ENCODE data around the gene CCR2.
"Not testable (repeated sequence)": the region's sequence is repeated elsewhere in the genome, so short reads cannot be mapped to it uniquely, and the experiment has no call there.

The CCR2 gene

GRCh38 chr3:46353647-46354410, at the start of gene CCR2:
TSS of gene CCR2 (plus strand) at chr3:46354111. CDS start at chr3:46357528, 3,417 bp downstream.
- DNase-seq (ENCODE audit: low read depth, low spot score): no peak

GRCh38 chr3:46304739-46305138, 49.2 kb upstream of the CCR2 start:
- no peak for DNase-seq (ENCODE audit: low read depth, low spot score)

- DNase-seq (ENCODE audit: low read depth, low spot score): no peak
Measured at GRCh38 chr3:46312991-46313390, 40.9 kb upstream of the CCR2 start.

- no peak for DNase-seq (ENCODE audit: low read depth, low spot score)
Measured at GRCh38 chr3:46314517-46314916, 39.4 kb upstream of the CCR2 start.

GRCh38 chr3:46316206-46316605, 37.7 kb upstream of the CCR2 start:
- no peak for DNase-seq (ENCODE audit: low read depth, low spot score)

- no peak for DNase-seq (ENCODE audit: low read depth, low spot score)
Measured at GRCh38 chr3:46318207-46318927, 35.5 kb upstream of the CCR2 start.

GRCh38 chr3:46321461-46322104, 32.3 kb upstream of the CCR2 start:
- no peak for DNase-seq (ENCODE audit: low read depth, low spot score)

- DNase-seq (ENCODE audit: low read depth, low spot score): no peak
Measured at GRCh38 chr3:46324036-46324435, 29.9 kb upstream of the CCR2 start.

- DNase-seq (ENCODE audit: low read depth, low spot score): no peak
Measured at GRCh38 chr3:46325645-46326300, 28.1 kb upstream of the CCR2 start.

- not testable (repeated sequence) for DNase-seq (ENCODE audit: low read depth, low spot score)
Measured at GRCh38 chr3:46330676-46331075, 23.2 kb upstream of the CCR2 start.

GRCh38 chr3:46334741-46335478, 19.0 kb upstream of the CCR2 start:
- DNase-seq (ENCODE audit: low read depth, low spot score): no peak

- DNase-seq (ENCODE audit: low read depth, low spot score): no peak
Measured at GRCh38 chr3:46335541-46335940, 18.4 kb upstream of the CCR2 start.

GRCh38 chr3:46337911-46338310, 16.0 kb upstream of the CCR2 start:
- DNase-seq (ENCODE audit: low read depth, low spot score): no peak

GRCh38 chr3:46338840-46339239, 15.1 kb upstream of the CCR2 start:
- no peak for DNase-seq (ENCODE audit: low read depth, low spot score)

- no peak for DNase-seq (ENCODE audit: low read depth, low spot score)
Measured at GRCh38 chr3:46344476-46344875, 9.4 kb upstream of the CCR2 start.

- no peak for DNase-seq (ENCODE audit: low read depth, low spot score)
Measured at GRCh38 chr3:46348823-46349482, 5.0 kb upstream of the CCR2 start.

GRCh38 chr3:46349484-46350261, 4.2 kb upstream of the CCR2 start:
- DNase-seq (ENCODE audit: low read depth, low spot score): no peak

- DNase-seq (ENCODE audit: low read depth, low spot score): no peak
Measured at GRCh38 chr3:46350262-46350565, 3.7 kb upstream of the CCR2 start.

- DNase-seq (ENCODE audit: low read depth, low spot score): no peak
Measured at GRCh38 chr3:46351646-46352045, 2.3 kb upstream of the CCR2 start.

- no peak for DNase-seq (ENCODE audit: low read depth, low spot score)
Measured at GRCh38 chr3:46353090-46353489, 821 bp upstream of the CCR2 start.
